ENCODE data around the gene ALS2CL.
"Not testable (repeated sequence)": the region's sequence is repeated elsewhere in the genome, so short reads cannot be mapped to it uniquely, and the experiment has no call there.

ALS2CL gene

GRCh38 chr3:46693038-46693891 lies at the start of gene ALS2CL:
Gene ALS2CL (minus strand): TSS chr3:46693679. CDS start chr3:46689440, 4,239 bp downstream.
- DNase-seq (ENCODE audit: extremely low read depth, low read depth) = no peak
- TF ChIP-seq CTCF (IDR thresholded peaks at IDR 0.05; ENCODE audit: low read depth, low read length) = no peak

GRCh38 chr3:46742992-46743585 lies 49.6 kb upstream of the ALS2CL start:
- TF ChIP-seq CTCF (IDR thresholded peaks at IDR 0.05; ENCODE audit: low read depth, low read length) = no peak
- no peak for DNase-seq (ENCODE audit: extremely low read depth, low read depth)

DNA sequence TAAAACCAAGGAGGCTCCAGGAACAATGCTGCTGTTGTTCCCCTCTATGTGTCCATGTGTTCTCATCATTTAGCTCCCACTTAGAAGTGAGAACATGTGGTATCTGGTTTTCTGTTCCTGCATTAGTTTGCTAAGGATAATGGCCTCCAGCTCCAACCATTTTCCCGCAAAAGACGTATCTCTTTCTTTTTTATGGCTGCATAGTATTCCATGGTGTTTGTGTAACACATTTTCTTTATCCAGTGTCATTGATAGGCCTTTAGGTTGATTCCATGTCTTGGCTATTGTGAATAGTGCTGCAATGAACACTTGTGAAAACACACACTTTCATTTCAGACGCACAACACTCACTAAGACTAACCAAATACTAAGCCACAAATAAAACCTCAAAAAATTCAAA lies 46.1 kb upstream of the ALS2CL start:
- not testable (repeated sequence) for DNase-seq (ENCODE audit: extremely low read depth, low read depth)

- TF ChIP-seq CTCF (IDR thresholded peaks at IDR 0.05; ENCODE audit: low read depth, low read length) = no peak
- no peak for DNase-seq (ENCODE audit: extremely low read depth, low read depth)
Observed at GRCh38 chr3:46737329-46737731, 43.9 kb upstream of the ALS2CL start.

GRCh38 chr3:46736006-46736872 lies 42.8 kb upstream of the ALS2CL start:
- no peak for DNase-seq (ENCODE audit: extremely low read depth, low read depth)
- TF ChIP-seq CTCF (IDR thresholded peaks at IDR 0.05; ENCODE audit: low read depth, low read length) = no peak

DNA sequence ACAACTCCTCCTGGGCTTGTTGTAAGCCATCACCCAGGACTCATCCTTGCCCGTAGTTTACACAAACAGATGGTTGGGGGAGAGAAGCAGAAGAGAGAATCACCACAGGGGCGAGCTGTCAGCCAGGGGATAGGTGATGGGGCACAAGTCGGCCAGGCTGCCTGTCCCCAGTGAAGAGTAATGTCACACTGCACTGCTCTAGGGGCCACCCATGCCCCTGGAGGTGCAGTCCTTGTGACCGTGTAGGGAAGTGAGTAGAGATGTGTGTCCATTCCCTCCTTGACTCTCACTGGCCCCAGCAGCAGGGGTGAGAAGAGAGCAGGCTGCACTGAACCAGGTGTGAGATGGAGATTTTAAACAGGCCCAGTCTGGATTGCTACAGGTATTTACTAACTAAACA lies 41.3 kb upstream of the ALS2CL start:
- no peak for TF ChIP-seq CTCF (IDR thresholded peaks at IDR 0.05; ENCODE audit: low read depth, low read length)
- no peak for DNase-seq (ENCODE audit: extremely low read depth, low read depth)

GRCh38 chr3:46733026-46733800 lies 39.7 kb upstream of the ALS2CL start:
- no peak for DNase-seq (ENCODE audit: extremely low read depth, low read depth)
- TF ChIP-seq CTCF (IDR thresholded peaks at IDR 0.05; ENCODE audit: low read depth, low read length) = peak; percentile 3; the same call in 1 of the 2 replicates

Measured in AG09319 (cell line).